Trophoblast cell (in vitro differentiated cells and primary cell): ENCODE data around the gene SEMA7A.

Source experiments
- DNase-seq, 2 donors: peaks; one replicate each; pipeline ENCODE4 v3.0.0-alpha.2; 2016
- H2AFZ ChIP-seq: 2 replicates; pipeline ENCODE4 v1.6.1; 2013; ENCODE audit warnings: low read length, moderate library complexity, mild to moderate bottlenecking; ENCODE audit not compliant: insufficient read depth, poor library complexity
- H2AK5ac ChIP-seq: 2 replicates; pipeline ENCODE4 v1.6.1; 2013; ENCODE audit warnings: mild to moderate bottlenecking, low read length
- H2BK120ac ChIP-seq: 2 replicates; pipeline ENCODE4 v1.6.1; 2013; ENCODE audit warnings: low read length, mild to moderate bottlenecking, moderate library complexity; ENCODE audit not compliant: insufficient read depth, poor library complexity
- H2BK12ac ChIP-seq: 2 replicates; pipeline ENCODE4 v1.6.1; 2013; ENCODE audit warnings: mild to moderate bottlenecking, low read length, moderate library complexity
- H2BK5ac ChIP-seq: 2 replicates; pipeline ENCODE4 v1.6.1; 2013; ENCODE audit warnings: low read length, low read depth, moderate library complexity, mild to moderate bottlenecking; ENCODE audit not compliant: poor library complexity
- H3K14ac ChIP-seq: 2 replicates; pipeline ENCODE4 v1.6.1; 2013; ENCODE audit warnings: mild to moderate bottlenecking, low read length
- H3K18ac ChIP-seq: 2 replicates; pipeline ENCODE4 v1.6.1; 2013; ENCODE audit warnings: mild to moderate bottlenecking, low read length
- H3K23ac ChIP-seq: 2 replicates; pipeline ENCODE4 v1.6.1; 2013; ENCODE audit warnings: low read length
- H3K27ac ChIP-seq: 2 replicates; pipeline ENCODE4 v1.5.1; 2013; ENCODE audit warnings: low read depth, mild to moderate bottlenecking, inconsistent platforms, low read length, moderate library complexity
- H3K27me3 ChIP-seq: 2 replicates; pipeline ENCODE4 v1.6.1; 2013; ENCODE audit warnings: inconsistent platforms, mild to moderate bottlenecking, low read length, moderate library complexity; ENCODE audit not compliant: insufficient read depth
- H3K36me3 ChIP-seq, 2 experiments: 1 replicate in 1 of 2; 2 replicates in 1 of 2; pipeline ENCODE4 v1.6.1; 2013; ENCODE audit warnings: low read length in 2 of 2, mild to moderate bottlenecking in 2 of 2, moderate library complexity in 1 of 2; ENCODE audit not compliant: insufficient read depth in 2 of 2, control insufficient read depth in 1 of 2
- H3K4ac ChIP-seq: 2 replicates; pipeline ENCODE4 v1.6.1; 2013; ENCODE audit warnings: low read depth, mild to moderate bottlenecking, low read length, moderate library complexity
- H3K4me1 ChIP-seq, 2 experiments: 1 replicate in 1 of 2; 2 replicates in 1 of 2; pipeline ENCODE4 v1.6.1; 2013; ENCODE audit warnings: low read length in 2 of 2, mild to moderate bottlenecking in 2 of 2, moderate library complexity in 1 of 2; ENCODE audit not compliant: insufficient read depth in 2 of 2, control insufficient read depth in 1 of 2
- H3K4me2 ChIP-seq: 2 replicates; pipeline ENCODE4 v1.6.1; 2013; ENCODE audit warnings: inconsistent platforms, mild to moderate bottlenecking, low read length, moderate library complexity
- H3K4me3 ChIP-seq: 2 replicates; pipeline ENCODE4 v1.5.1; 2013; ENCODE audit warnings: mild to moderate bottlenecking, low read depth, low read length, inconsistent platforms
- H3K79me1 ChIP-seq: one replicate; pipeline ENCODE4 v1.6.1; 2013; ENCODE audit warnings: low read length
- H3K79me2 ChIP-seq: 2 replicates; pipeline ENCODE4 v1.6.1; 2013; ENCODE audit warnings: low read length, mild to moderate bottlenecking; ENCODE audit not compliant: control insufficient read depth, insufficient read depth, poor library complexity
- H3K9ac ChIP-seq: 2 replicates; pipeline ENCODE4 v1.6.1; 2013; ENCODE audit warnings: mild to moderate bottlenecking, low read length
- H3K9me3 ChIP-seq: 2 replicates; pipeline ENCODE4 v1.6.1; 2013; ENCODE audit warnings: low read depth, mild to moderate bottlenecking, control low read depth, inconsistent platforms, low read length; ENCODE audit not compliant: insufficient read depth
- H4K12ac ChIP-seq: 2 replicates; pipeline ENCODE4 v1.6.1; 2013; ENCODE audit warnings: low read depth, mild to moderate bottlenecking, low read length, moderate library complexity
- H4K8ac ChIP-seq: 2 replicates; pipeline ENCODE4 v1.6.1; 2013; ENCODE audit warnings: low read depth, mild to moderate bottlenecking, low read length, moderate library complexity
- H4K91ac ChIP-seq: one replicate; pipeline ENCODE4 v1.6.1; 2013; ENCODE audit warnings: low read depth, mild to moderate bottlenecking, low read length, moderate library complexity
- whole genome bisulfite sequencing: extraction: QIAGEN DNeasy Blood & Tissue Kit; methylation state at CpG from one replicate; pipeline ENCODE4 v1.1.7; 2013; ENCODE audit warnings: missing lambda C conversion rate; ENCODE audit not compliant: insufficient read length, insufficient coverage; ENCODE audit errors: extremely low coverage; 5-methylcytosine and 5-hydroxymethylcytosine counted together

The SEMA7A gene

GRCh38 chr15:74429781-74430400 is 3.9 kb downstream of the SEMA7A start:
- Histone ChIP-seq H3K4me3 (no peak overlapping the region), H3K14ac (no peak overlapping the region), H2AFZ (no peak overlapping the region), H3K4ac (peak overlapping the region; percentile 27), H3K18ac (no peak overlapping the region), H2BK120ac (no peak overlapping the region), H3K79me2 (peaks cover 31% of the 10 kb centered on the region), H3K23ac (no peak overlapping the region), H2BK5ac (no peak overlapping the region), H4K91ac (no peak overlapping the region), H3K4me2 (no peak overlapping the region), H4K8ac (no peak overlapping the region), H3K9me3 (peaks cover 5% of the 10 kb centered on the region), H3K27me3 (no peaks in the 10 kb centered on the region), H2AK5ac (no peak overlapping the region), H4K12ac (no peak overlapping the region), H3K9ac (no peak overlapping the region), H3K79me1 (peaks cover 24% of the 10 kb centered on the region), H3K27ac (no peak overlapping the region), H3K36me3 (peaks cover 13 to 24% of the 10 kb centered on the region in 2 experiments), H3K4me1 (peaks cover 20 to 33% of the 10 kb centered on the region in 2 experiments), H2BK12ac (no peak overlapping the region)
- no peak for DNase-seq
- no CpG with 5 or more reads among the region's 6 CpGs for WGBS

DNA sequence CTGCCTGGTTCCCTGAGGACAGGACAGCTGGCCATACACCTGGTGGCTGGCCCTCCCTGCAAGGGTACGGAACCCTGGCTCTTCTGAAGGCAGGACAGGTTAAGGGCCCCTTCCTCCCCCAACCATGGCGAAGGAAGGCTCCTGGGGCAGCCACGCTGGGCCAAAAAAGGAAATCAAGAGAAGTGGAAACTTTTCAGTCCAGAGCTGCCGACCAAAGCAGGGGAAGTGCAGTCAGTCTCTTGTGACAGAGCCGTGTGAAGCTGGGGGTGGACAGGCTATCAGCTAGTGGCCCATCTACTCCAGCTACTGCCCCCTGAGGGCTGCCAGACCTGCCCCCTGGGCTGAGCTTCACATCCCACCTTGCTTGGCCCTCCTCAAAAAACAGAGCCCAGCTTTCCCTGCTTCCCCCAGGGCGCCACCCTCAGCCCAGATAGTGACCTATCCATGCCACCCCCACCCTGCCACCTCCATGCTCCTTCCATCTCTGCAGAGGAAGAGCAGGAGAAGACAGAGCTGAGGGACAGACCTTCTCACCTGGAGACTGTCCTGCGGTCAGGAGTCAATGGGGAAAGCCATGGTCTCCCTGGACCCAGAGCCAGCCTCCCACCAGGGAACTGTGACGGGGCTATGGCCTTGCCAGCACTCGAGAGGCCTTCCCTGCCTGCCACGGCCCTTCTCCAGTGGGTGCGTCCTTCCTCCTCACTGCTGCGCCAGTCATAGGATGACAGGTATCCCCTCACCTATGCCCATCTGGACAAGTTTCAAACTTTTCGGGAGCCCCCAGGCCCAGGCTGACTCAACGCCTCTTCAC is 4.6 kb downstream of the SEMA7A start:
- H3K23ac ChIP-seq = no peak overlapping the region
- H3K9ac ChIP-seq = no peak overlapping the region
- WGBS = no CpG with 5 or more reads among the region's 14 CpGs

DNA sequence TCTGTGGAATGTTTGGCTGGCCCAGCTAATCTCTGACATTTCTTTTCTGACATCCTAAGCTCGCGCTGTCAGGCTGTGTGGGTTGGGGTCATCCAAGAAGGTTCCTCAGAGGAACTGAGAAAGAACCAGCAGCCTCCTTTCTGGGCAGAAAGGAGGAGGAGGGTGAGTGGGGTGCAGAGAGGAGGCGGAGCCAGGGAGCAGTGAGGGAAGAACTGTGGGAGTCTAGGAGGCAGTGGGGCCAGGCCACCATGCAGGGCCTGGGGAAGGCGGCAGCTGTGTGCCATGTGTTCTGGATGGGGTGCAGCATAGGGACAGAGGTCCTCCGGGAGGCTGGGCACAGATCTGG is 5.3 kb downstream of the SEMA7A start:
- no peak overlapping the region for H4K12ac ChIP-seq
- DNase-seq = no peak

More for the DNA sequence above, 4.6 kb downstream of the SEMA7A start:
- Histone ChIP-seq H2BK120ac (no peak overlapping the region), H3K27ac (no peak overlapping the region), H4K8ac (no peak overlapping the region), H3K14ac (peak overlapping the region; percentile 36), H3K4me3 (no peak overlapping the region), H2BK5ac (peak overlapping the region; percentile 24), H3K18ac (peak overlapping the region; percentile 63), H3K79me2 (peaks cover 33% of the 10 kb centered on the region), H3K4me2 (no peak overlapping the region), H3K4ac (peak overlapping the region; percentile 45), H4K12ac (peak overlapping the region; percentile 7), H2AFZ (no peak overlapping the region), H3K9me3 (peaks cover 5% of the 10 kb centered on the region), H3K79me1 (peaks cover 18% of the 10 kb centered on the region), H3K36me3 (peaks cover 15 to 24% of the 10 kb centered on the region in 2 experiments), H3K27me3 (no peaks in the 10 kb centered on the region), H2BK12ac (no peak overlapping the region), H2AK5ac (no peak overlapping the region), H3K4me1 (peaks cover 13 to 27% of the 10 kb centered on the region in 2 experiments), H4K91ac (no peak overlapping the region)
- no peak for DNase-seq

GRCh38 chr15:74427607-74428441 is 5.9 kb downstream of the SEMA7A start:
- no peak overlapping the region for H4K12ac ChIP-seq
- H3K4me2 ChIP-seq = no peak overlapping the region
- H3K27ac ChIP-seq = no peak overlapping the region
- peak overlapping the region; percentile 22 for H3K4ac ChIP-seq
- H2BK120ac ChIP-seq = no peak overlapping the region
- no peak overlapping the region for H2AK5ac ChIP-seq
- no peak overlapping the region for H3K4me3 ChIP-seq
- DNase-seq = no peak
- WGBS = no CpG with 5 or more reads among the region's 9 CpGs
- H4K8ac ChIP-seq = no peak overlapping the region
- H3K14ac ChIP-seq = no peak overlapping the region
- no peaks in the 10 kb centered on the region for H3K27me3 ChIP-seq
- peaks cover 24 to 37% of the 10 kb centered on the region in 2 experiments for H3K4me1 ChIP-seq
- H3K9ac ChIP-seq = no peak overlapping the region
- H4K91ac ChIP-seq = no peak overlapping the region
- H3K79me1 ChIP-seq = peaks cover 13% of the 10 kb centered on the region
- H3K79me2 ChIP-seq = peaks cover 26% of the 10 kb centered on the region
- H2AFZ ChIP-seq = no peak overlapping the region
- H3K23ac ChIP-seq = no peak overlapping the region
- H3K18ac ChIP-seq = no peak overlapping the region
- H2BK12ac ChIP-seq = no peak overlapping the region
- H2BK5ac ChIP-seq = no peak overlapping the region
- peaks cover 2% of the 10 kb centered on the region for H3K9me3 ChIP-seq
- peaks cover 19 to 24% of the 10 kb centered on the region in 2 experiments for H3K36me3 ChIP-seq

More for the DNA sequence above, 5.3 kb downstream of the SEMA7A start:
- Histone ChIP-seq H3K79me1 (peaks cover 18% of the 10 kb centered on the region), H3K18ac (peak overlapping the region; percentile 7), H2BK5ac (no peak overlapping the region), H3K14ac (no peak overlapping the region), H3K4me1 (peaks cover 18 to 32% of the 10 kb centered on the region in 2 experiments), H3K9ac (no peak overlapping the region), H3K4ac (peak overlapping the region; percentile 20), H4K91ac (no peak overlapping the region), H2AFZ (no peak overlapping the region), H2BK120ac (no peak overlapping the region), H4K8ac (no peak overlapping the region), H2BK12ac (no peak overlapping the region), H3K27ac (no peak overlapping the region), H3K4me3 (no peak overlapping the region), H3K23ac (no peak overlapping the region), H3K9me3 (peaks cover 3% of the 10 kb centered on the region), H3K27me3 (no peaks in the 10 kb centered on the region), H2AK5ac (no peak overlapping the region), H3K79me2 (peaks cover 31% of the 10 kb centered on the region), H3K36me3 (peaks cover 19 to 24% of the 10 kb centered on the region in 2 experiments), H3K4me2 (no peak overlapping the region)
- WGBS = no CpG with 5 or more reads among the region's 5 CpGs
